Type B pancreatic cell (in vitro differentiated cells): ENCODE results near the gene GLI1. TPM values are rescaled to one million over a fixed set of nuclear protein-coding genes. Genes with fewer than 3 reads are reported as not detected.

Experiments
- DNase-seq: peaks from one replicate; pipeline ENCODE4 v3.0.0; 2021; ENCODE audit warnings: mixed read lengths; ENCODE audit not compliant: unreplicated experiment; ENCODE audit errors: extremely low spot score
- H3K27ac Mint-ChIP-seq: 2 replicates; pipeline ENCODE4 v1.8.0; 2021; ENCODE audit warnings: mild to moderate bottlenecking, mixed read lengths
- H3K27me3 Mint-ChIP-seq: 2 replicates; pipeline ENCODE4 v1.8.0; 2021; ENCODE audit warnings: mixed read lengths
- H3K36me3 Mint-ChIP-seq: 2 replicates; pipeline ENCODE4 v1.8.0; 2021; ENCODE audit warnings: mixed read lengths
- H3K4me1 Mint-ChIP-seq: one replicate; pipeline ENCODE4 v1.8.0; 2021; ENCODE audit warnings: mixed read lengths; ENCODE audit not compliant: unreplicated experiment
- H3K4me3 Mint-ChIP-seq: 2 replicates; pipeline ENCODE4 v1.8.0; 2021; ENCODE audit warnings: mild to moderate bottlenecking, mixed read lengths
- H3K9me3 Mint-ChIP-seq: 2 replicates; pipeline ENCODE4 v1.8.0; 2021; ENCODE audit warnings: mixed read lengths
- CTCF ChIP-seq: fragments of 200-600 bp; sonication (generic); conservative IDR thresholded peaks from 2 replicates; pipeline ENCODE4 v1.5.0; 2021; ENCODE audit warnings: antibody characterized with exemption, mild to moderate bottlenecking
- total RNA-seq: library from RNA; stranded (reverse); gene quantifications from 2 replicates; pipeline ENCODE4 v1.2.1, GENCODE V29; 2021; ENCODE audit warnings: low replicate concordance

The GLI1 gene
- total RNA-seq, 1 donor from 2014 or later: 22.7 TPM

GRCh38 chr12:57452181-57452936, 7.2 kb upstream of the GLI1 start:
- no peak for TF ChIP-seq CTCF
- Mint-ChIP-seq H3K36me3 (no peaks in the 10 kb centered on the region), H3K27me3 (peaks cover 3% of the 10 kb centered on the region), H3K27ac (no peak overlapping the region), H3K9me3 (peaks cover 4% of the 10 kb centered on the region), H3K4me3 (no peak overlapping the region), H3K4me1 (peaks cover 10% of the 10 kb centered on the region)
- DNase-seq: no peak

GRCh38 chr12:57452937-57453509, 6.6 kb upstream of the GLI1 start:
- no peak overlapping the region for H3K27ac Mint-ChIP-seq
- peaks cover 3% of the 10 kb centered on the region for H3K27me3 Mint-ChIP-seq
- peaks cover 10% of the 10 kb centered on the region for H3K4me1 Mint-ChIP-seq
- no peak for DNase-seq
- peaks cover 4% of the 10 kb centered on the region for H3K9me3 Mint-ChIP-seq
- TF ChIP-seq CTCF: peak; percentile 90
- no peaks in the 10 kb centered on the region for H3K36me3 Mint-ChIP-seq
- no peak overlapping the region for H3K4me3 Mint-ChIP-seq

- no peak for DNase-seq
- TF ChIP-seq CTCF: no peak
- Mint-ChIP-seq H3K4me3 (no peak overlapping the region), H3K36me3 (no peaks in the 10 kb centered on the region), H3K4me1 (peaks cover 15% of the 10 kb centered on the region), H3K27me3 (peaks cover 7% of the 10 kb centered on the region), H3K27ac (no peak overlapping the region), H3K9me3 (peaks cover 4% of the 10 kb centered on the region)
These were observed 5.4 kb upstream of the GLI1 start for GRCh38 chr12:57454213-57454565.

- Mint-ChIP-seq H3K9me3 (peaks cover 4% of the 10 kb centered on the region), H3K36me3 (no peaks in the 10 kb centered on the region), H3K4me1 (peaks cover 15% of the 10 kb centered on the region), H3K27me3 (peaks cover 9% of the 10 kb centered on the region), H3K4me3 (peak within 1 kb of the TSS; percentile 72), H3K27ac (no peak within 1 kb of the TSS)
- TF ChIP-seq CTCF: no peak
- DNase-seq: no peak
These were observed 4.8 kb upstream of the GLI1 start, which contains the start of gene INHBE for GRCh38 chr12:57454566-57455373. Gene INHBE, plus strand, starts transcription at chr12:57455307. Its CDS starts 230 bp downstream, at chr12:57455537.

- Mint-ChIP-seq H3K4me1 (peaks cover 19% of the 10 kb centered on the region), H3K9me3 (peaks cover 2% of the 10 kb centered on the region), H3K36me3 (no peaks in the 10 kb centered on the region), H3K4me3 (peak overlapping the region; percentile 72), H3K27ac (no peak overlapping the region), H3K27me3 (peaks cover 13% of the 10 kb centered on the region)
- DNase-seq: no peak
- TF ChIP-seq CTCF: no peak
These were observed 4.0 kb upstream of the GLI1 start for GRCh38 chr12:57455374-57456144.
